ENCODE measurements around the gene MMRN2.

DNA sequence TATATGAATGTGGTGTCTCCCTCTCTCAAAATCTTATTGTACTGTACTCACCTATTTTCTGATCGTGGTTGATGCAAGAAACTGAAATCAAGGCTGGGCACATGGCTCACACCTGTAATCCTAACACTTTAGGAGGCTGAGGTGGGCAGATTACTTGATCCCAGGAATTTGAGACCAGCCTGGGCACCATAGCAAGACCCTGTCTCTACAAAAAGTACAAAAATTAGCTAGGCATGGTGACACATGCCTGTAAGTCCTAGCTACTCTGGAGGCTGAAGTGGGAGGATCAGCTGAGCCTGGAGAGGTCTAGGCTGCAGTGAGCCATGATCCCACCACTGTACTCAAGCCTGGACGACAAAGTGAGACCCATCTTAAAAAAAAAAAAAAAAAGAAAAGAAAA is 16.0 kb downstream of the MMRN2 start:
- TF ChIP-seq, protein P1, sequence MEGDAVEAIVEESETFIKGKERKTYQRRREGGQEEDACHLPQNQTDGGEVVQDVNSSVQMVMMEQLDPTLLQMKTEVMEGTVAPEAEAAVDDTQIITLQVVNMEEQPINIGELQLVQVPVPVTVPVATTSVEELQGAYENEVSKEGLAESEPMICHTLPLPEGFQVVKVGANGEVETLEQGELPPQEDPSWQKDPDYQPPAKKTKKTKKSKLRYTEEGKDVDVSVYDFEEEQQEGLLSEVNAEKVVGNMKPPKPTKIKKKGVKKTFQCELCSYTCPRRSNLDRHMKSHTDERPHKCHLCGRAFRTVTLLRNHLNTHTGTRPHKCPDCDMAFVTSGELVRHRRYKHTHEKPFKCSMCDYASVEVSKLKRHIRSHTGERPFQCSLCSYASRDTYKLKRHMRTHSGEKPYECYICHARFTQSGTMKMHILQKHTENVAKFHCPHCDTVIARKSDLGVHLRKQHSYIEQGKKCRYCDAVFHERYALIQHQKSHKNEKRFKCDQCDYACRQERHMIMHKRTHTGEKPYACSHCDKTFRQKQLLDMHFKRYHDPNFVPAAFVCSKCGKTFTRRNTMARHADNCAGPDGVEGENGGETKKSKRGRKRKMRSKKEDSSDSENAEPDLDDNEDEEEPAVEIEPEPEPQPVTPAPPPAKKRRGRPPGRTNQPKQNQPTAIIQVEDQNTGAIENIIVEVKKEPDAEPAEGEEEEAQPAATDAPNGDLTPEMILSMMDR (IDR thresholded peaks at IDR 0.05): no peak
- TF ChIP-seq POLR2A (IDR thresholded peaks at IDR 0.05): no peak
